Measurements from ENCODE around the gene GNB3. TPM values are rescaled to one million over a fixed set of nuclear protein-coding genes. Genes with fewer than 3 reads are reported as not detected.

The GNB3 gene
- total RNA-seq, 1 experiment from 2014 or later, result 0.72 TPM

DNA sequence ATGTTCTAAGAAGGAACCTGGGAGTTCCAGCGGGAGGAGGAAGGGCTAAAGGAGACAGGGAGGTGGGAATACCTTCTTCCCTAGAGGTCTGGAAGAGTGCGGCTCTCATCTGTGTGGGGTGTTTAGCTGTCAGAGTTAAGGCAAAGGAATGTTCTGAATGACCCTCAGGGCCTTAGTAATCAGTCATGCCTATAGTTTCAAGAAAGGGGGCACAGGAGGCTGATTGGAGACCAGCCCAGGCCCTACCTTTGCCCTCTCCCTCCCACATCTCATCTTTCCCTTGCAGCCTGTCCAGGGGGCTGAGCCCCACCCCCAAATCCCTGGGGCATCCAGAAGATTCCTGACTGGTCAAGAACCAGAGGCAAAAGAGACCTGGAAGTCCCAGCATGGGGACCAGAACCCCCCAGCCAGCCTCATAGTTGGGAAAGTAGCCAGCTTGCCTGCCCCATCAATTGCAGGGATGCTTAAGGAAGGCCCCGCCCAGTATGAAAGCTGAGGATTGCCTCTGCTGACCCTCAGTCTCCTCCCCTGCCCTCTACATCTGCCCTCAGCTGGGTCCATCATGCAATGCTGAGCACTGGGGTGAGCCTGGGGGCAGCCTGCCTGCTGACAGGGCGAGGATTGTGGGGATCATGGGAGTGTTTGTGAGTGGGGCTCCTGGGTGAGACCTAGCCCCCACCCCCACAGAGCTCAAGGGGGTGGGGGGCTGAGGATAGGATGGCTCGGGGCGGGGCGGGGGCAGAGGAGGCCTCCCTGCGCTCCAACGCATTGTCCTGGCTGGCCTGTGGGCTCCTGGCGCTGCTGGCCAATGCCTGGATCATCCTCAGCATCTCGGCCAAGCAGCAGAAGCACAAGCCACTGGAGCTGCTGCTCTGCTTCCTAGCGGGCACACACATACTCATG, 17.3 kb upstream of the GNB3 start:
- no peak for DNase-seq (ENCODE audit: low read depth)

DNA sequence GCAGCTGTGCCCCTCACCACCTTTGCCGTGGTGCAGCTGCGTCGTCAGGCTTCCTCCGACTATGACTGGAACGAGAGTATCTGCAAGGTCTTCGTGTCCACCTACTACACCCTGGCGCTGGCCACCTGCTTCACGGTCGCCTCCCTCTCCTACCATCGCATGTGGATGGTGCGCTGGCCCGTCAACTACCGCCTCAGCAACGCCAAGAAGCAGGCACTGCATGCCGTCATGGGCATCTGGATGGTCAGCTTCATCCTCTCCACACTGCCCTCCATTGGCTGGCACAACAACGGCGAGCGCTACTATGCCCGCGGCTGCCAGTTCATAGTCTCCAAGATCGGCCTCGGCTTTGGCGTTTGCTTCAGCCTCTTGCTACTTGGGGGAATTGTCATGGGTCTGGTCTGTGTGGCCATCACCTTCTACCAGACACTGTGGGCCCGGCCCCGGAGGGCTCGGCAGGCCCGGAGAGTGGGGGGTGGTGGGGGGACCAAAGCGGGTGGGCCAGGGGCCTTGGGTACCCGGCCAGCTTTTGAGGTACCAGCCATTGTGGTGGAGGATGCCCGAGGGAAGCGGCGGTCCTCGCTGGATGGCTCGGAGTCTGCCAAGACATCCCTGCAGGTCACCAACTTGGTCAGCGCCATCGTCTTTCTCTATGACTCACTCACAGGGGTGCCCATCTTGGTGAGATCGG, 16.5 kb upstream of the GNB3 start:
- DNase-seq (ENCODE audit: low read depth), result no peak

DNA sequence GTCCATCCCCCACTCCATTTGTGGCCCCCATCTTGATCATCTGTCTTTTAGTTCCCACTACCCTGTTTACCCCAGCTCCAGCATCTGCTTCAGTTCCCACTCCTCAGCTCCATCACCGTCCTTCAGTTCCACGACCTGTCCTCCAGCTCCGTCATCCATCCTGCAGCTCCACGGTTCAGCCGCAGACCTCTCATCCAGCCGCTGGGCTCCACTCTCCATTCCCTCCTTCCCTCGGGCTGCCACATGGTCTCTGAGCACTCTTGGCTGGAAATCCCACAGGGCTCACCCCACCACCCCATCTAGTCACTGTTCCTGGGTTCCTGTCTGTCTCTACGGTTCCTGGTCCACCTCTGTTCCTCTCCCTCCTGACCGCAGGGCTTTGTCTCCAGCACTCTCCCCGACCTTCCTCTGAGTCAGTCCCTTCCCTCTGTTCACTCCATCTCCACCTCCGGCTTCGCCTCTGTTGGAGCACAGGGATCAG, 15.8 kb upstream of the GNB3 start:
- DNase-seq (ENCODE audit: low read depth), result peak; percentile 46

DNA sequence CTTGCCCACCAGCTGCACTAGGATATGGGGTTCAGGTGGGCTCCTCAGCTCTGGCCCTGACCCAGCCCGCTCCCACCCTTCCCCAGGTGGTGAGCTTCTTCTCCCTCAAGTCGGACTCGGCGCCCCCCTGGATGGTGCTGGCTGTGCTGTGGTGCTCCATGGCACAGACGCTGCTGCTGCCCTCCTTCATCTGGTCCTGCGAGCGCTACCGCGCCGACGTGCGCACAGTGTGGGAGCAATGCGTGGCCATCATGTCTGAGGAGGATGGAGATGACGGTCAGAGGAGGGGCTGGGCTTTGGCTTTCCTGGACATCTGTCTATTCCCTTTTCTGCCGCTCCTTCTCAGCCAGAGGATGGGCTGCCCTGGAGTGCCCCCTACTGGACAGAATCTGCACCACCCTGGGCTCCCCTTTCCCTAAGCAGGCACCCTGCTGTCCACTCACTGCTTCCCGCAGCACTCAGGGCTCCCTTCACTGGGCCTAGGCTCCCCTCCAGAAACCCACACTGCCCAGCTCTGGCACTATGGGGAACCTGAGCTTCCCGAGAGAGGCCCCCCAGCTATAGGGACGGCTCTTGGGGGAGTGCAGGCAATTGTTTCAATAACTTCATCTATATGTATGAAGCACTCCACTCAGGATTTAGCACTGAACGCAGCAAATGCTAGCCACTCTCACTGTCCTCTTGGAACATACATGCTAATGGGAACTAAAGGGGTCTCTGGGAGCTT, 15.2 kb upstream of the GNB3 start:
- DNase-seq (ENCODE audit: low read depth), result peak; percentile 77

DNA sequence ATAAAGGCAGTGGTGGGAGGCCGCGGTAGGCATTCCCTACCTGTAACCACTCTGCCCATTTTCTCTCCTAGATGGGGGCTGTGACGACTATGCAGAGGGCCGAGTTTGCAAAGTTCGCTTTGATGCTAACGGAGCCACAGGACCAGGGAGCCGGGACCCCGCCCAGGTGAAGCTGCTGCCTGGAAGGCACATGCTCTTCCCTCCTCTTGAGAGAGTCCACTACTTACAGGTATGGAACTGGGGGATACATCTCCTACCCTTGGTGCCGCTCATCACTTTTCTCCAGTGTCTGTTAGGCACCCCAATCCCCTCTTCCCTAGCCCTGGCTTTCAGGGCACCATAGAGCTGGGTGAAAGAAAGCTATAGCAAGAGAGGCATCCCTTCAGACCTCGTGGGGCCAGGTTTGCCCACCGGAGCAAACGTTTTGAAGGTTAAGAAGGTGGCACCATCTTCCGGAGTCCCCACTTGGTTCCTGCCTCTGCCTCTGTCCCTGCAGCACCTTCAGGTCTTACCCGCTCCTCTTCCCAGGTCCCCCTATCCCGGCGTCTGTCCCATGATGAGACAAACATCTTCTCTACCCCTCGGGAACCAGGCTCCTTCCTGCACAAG, 14.5 kb upstream of the GNB3 start:
- DNase-seq (ENCODE audit: low read depth), result no peak

DNA sequence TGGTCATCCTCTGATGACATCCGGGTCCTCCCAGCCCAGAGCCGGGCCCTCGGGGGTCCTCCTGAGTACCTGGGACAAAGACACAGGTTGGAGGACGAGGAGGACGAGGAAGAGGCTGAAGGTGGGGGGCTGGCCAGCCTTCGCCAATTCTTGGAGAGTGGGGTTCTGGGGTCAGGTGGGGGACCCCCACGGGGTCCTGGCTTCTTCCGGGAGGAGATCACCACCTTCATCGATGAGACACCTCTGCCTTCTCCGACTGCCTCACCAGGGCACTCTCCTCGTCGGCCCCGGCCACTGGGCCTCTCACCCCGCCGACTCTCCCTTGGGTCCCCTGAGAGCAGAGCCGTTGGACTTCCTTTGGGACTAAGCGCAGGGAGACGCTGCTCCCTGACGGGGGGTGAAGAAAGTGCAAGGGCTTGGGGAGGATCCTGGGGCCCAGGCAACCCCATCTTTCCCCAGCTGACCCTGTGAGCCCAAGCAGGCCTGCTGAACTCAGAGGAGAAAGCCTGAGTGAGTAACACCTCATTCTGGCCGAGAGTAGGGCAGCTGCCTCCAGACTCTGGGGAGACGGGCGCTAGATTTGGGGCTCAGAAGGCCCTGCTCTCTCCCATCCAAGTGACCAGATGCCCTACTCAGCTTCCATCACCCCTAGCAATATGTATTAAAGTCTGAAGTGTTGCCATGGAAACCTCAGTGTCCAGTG, 13.8 kb upstream of the GNB3 start:
- DNase-seq (ENCODE audit: low read depth), result no peak

DNA sequence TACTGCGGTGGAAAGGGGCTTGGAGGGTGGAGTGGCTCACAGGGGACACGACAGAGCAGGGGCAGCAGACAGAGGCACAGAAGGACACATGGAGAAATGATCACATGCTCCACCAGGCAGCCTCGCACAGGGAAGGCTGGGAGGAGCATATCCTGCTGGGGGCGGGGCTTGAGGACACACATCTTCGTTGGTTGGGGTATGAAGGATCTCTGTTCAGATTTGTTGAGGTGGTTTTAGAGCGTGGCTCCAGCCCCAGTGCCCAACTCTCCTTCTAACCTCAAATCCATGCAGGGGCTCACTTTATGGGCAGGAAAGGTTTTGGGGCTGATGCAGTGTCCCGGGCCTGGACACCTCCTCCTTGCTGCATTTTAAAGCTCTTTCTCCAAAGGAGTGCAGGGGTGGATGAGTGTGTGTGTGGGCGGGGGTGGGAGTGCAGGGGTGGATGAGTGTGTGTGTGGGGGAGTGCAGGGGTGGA, 13.3 kb upstream of the GNB3 start:
- DNase-seq (ENCODE audit: low read depth), result peak; percentile 80

DNA sequence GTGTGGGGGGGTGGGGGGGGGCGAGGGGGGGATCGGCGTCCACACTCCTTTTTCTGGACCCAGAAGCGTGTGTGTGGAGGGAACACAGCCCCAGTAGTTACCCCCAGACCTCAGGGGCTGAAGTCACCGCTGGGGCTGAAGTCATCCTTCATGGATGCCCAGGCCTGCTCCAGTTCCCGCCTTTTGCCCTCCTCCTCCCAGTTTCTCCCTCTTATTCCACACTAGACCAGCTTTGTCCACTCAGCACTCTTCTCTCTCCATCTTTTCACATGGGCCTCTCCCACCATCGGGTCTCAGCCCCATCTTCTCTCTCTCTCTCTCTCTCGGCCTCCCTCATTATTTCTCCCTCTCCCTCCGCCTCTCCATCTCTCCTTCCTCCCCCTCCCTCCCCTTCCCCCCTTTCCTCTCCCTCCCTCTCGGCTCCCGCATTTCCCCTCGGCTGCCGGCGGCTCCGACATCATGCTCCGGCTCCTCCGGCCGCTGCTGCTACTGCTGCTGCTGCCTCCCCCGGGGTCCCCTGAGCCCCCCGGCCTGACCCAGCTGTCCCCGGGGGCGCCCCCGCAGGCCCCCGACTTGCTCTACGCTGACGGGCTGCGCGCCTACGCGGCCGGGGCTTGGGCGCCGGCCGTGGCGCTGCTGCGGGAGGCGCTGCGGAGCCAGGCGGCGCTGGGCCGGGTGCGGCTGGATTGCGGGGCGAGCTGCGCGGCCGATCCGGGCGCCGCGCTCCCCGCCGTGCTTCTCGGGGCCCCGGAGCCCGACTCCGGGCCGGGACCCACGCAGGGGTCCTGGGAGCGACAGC, 12.5 kb upstream of the GNB3 start, which contains the start of gene P3H3:
TSS of gene P3H3 (plus strand) at position 426 of the 799 bp plus-strand sequence. CDS start at position 460, 34 bp downstream.
- peak; percentile 48 for DNase-seq (ENCODE audit: low read depth)

DNA sequence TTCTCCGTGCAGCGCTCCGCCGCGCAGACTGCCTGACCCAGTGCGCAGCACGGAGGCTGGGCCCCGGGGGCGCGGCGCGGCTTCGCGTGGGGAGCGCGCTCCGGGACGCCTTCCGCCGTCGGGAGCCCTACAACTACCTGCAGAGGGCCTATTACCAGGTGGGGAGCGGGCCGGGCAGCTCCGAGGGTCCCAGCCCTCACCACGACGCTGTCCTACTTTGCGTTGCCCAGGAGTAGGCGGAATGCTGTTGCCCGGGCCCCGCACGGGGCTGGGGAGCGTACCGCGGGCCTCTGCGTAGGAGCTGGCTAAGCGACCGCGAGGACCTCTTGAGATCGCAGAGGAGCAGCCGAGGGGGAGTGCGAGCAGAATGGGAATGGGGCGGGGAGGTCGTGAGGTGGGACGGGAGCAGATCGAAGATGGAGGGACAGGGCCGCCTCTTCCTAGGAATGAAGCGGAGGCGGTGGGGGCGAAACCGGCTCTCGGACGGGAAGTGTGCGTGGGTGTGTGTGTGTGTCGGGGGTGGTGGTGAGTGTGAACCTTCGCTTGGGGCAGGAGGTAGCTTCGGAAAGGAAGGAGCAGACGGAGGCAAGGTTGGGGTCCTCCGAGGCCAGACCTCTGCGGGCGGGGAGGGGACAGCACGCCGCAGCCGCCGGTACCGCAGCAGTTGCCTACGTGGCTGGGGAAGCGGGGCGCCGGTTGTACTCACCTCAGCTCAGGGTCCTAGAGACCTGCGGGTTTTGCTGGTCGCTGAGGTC, 11.8 kb upstream of the GNB3 start:
- peak; percentile 34 for DNase-seq (ENCODE audit: low read depth)

DNA sequence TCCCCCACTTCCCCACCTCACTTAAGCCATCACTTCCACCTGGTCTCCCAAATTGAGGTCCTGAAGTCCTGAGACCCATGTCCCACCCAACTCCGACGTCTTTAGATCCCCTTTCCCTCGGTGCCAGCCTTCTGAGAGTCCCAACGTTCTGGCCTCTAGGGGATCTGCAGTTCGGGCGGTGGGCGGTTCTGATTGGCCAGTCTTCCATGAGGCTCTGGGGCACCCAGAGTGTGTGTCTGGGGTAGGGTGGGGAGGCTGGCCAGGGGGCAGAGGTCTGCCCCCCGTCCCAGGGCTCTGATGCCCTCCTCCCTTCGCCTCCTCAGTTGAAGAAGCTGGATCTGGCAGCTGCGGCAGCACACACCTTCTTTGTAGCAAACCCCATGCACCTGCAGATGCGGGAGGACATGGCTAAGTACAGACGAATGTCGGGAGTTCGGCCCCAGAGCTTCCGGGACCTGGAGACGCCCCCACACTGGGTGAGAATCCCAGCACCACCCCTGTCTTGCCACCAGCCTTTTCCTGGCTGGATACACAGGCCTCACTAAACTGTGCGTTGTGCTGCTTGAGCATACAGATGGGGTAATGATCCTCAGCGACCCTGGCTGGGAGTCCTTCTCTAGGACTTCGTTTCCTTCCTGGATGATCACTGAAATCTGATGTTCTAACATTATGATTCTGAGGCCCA, 11.0 kb upstream of the GNB3 start:
- peak; percentile 36 for DNase-seq (ENCODE audit: low read depth)

DNA sequence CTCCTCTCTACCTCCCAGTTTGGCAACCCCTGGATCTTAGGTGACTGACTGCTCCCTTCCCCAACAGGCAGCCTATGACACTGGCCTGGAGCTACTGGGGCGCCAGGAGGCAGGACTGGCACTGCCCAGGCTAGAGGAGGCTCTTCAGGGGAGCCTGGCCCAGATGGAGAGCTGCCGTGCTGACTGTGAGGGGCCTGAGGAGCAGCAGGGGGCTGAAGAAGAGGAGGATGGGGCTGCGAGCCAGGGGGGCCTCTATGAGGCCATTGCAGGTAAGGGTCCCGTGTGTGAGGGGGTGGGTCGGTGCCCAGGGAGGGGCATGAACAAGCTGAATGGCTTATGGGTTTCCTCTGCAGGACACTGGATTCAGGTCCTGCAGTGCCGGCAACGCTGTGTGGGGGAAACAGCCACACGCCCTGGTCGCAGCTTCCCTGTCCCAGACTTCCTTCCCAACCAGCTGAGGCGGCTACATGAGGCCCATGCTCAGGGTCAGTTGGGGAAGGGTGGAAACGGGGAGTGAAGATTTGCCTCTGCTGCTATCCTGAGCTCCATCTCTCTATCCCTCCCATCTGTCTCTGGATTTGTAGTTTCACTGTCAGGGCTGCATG, 10.3 kb upstream of the GNB3 start:
- no peak for DNase-seq (ENCODE audit: low read depth)

DNA sequence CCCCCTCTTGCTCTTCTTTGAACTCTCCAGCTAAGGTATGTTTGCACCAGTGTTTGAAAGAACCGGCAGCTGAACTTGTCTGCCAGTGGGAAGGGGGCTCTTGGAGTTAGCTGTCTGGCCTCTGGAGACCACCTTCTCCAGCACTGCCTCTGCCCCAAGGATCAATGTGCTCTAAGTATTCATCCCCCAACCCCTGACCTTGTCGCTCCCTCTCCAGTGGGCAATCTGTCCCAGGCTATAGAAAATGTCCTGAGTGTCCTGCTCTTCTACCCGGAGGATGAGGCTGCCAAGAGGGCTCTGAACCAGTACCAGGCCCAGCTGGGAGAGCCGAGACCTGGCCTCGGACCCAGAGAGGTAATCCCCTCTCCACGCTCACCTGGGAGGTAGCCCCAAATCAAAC, 9.7 kb upstream of the GNB3 start:
- DNase-seq (ENCODE audit: low read depth), result no peak

DNA sequence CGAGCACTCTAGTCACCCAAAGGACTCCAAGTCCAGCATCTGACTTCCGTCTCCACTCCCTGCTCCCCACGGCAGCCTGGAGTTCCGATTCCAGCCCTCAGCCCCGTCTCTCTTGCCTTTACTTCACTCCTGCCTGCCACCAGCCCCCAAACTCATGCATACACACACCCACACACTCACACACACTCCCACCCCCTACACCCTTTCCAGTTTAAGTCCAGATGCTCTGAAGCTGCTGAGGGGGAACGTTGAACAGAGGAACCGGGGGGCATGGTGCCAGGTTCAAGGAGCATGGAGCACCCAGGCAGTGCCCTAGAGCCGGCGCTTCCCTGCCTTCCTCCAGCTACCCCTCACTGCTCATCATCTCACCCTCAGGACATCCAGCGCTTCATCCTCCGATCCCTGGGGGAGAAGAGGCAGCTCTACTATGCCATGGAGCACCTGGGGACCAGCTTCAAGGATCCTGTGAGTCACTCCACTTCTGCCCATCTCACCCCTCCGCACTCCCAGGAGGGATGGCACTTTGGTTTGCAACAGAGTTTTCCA, 9.2 kb upstream of the GNB3 start:
- DNase-seq (ENCODE audit: low read depth), result no peak

DNA sequence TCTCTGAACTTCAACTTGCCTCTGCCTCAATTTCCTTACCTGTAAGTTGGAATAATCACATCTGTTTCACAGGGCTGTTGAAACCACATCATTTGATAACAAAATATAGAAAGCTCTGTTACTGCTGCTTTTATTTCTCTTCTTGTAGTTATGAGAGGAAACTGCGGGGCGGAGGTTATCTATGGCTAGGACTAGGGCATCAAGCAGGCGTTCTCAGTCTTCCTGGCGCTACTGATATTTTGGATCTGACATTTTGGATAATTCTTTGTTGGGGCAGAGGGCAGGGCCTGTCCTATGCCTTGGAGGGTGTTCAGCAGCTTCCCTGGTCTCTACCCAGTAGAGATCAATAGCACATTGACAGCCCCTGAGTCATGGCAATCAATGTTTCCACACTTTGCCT, 8.6 kb upstream of the GNB3 start:
- no peak for DNase-seq (ENCODE audit: low read depth)

DNA sequence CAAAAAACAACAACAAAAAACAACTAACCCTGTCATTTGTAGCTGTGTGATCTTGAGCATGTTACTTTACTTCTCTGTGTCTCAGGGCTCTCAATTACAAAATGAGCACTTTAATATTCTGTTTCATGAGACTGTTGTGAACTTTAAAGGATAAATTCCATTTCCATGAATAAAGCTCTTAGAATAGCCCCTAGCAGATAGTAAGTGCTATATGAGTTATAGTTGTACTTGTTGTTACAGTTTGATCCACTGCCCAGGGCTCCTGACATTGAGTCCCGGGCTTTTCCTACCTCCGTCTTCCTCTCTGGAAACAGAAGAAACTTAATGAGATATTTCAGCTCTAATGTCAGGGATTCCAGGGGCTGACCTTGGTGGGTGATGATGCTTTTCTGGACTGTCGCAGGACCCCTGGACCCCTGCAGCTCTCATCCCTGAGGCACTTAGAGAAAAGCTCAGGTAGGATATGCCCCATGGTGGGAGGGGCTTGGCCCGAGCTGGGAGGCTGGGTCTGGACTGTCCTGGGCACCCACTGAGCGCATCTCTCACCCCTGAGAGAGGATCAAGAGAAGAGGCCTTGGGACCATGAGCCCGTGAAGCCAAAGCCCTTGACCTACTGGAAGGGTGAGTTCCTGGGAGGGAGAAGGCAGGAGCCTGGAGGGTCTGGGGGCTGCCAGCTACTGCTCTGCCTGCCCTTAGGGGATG, 7.4 kb upstream of the GNB3 start:
- DNase-seq (ENCODE audit: low read depth), result no peak

DNA sequence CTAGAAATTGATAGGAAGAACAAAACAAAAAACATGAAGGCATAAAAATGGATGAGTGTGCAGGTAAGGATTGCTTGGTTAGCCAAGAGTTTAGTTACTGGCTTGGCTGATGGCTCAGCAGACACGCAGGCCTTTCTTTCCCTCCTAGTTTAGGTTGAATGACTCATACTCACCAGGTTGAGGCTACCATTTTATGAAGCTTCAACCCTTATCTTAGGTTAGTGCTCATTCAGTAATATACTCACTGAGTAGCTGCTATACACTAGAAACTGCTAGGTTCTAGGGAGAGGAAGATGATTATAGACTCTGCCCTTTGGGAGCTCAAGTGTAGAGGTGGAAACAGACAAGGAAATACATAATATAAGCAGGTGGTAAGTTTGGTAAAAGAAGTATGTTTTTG, 6.5 kb upstream of the GNB3 start:
- no peak for DNase-seq (ENCODE audit: low read depth)

DNA sequence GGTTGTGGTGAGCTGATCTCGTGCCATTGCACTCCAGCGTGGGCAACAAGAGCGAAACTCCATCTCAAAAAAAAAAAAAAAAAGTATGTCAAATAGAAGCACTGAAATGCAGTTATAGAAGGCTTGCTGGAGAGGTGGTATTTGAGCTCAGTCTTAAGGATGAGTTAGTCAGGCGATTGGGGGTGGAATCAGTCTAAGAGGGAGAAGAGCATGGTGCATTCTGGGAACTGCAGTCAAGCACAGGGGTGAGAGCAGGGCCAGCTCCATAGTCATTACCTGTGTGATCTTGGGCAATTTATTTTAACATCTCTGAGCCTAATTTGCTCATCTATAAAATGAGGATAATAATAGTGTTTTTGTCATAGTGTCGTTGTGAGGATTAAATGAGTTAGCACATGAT, 5.9 kb upstream of the GNB3 start:
- no peak for DNase-seq (ENCODE audit: low read depth)

Measured in RPMI7951 (cell line).